ENCODE measurements around the gene FYN.
"Not testable (repeated sequence)": the region's sequence is repeated elsewhere in the genome, so short reads cannot be mapped to it uniquely, and the experiment has no call there.

GRCh38 chr6:111634981-111635380 is 238.3 kb downstream of the FYN start:
- not testable (repeated sequence) for TF ChIP-seq CTCF, POLR2AphosphoS5 (IDR thresholded peaks at IDR 0.05)

Measured in esophagus muscularis mucosa (tissue), 3 donors.